M059J (cell line): ENCODE measurements around the gene RAB11FIP5. TPM values are rescaled to one million over a fixed set of nuclear protein-coding genes. Genes with fewer than 3 reads are reported as not detected.
"Not testable (repeated sequence)": the region's sequence is repeated elsewhere in the genome, so short reads cannot be mapped to it uniquely, and the experiment has no call there.

Source experiments
- DNase-seq: peaks from one replicate; pipeline ENCODE4 v3.0.0-alpha.2; 2012; ENCODE audit warnings: low read depth
- total RNA-seq: library from RNA; depleted of rRNA; stranded (reverse); fragments of >200 nt; shearing (Covaris generic); gene quantifications from 2 replicates; pipeline ENCODE4 v1.2.3, GENCODE V29; 2014

The RAB11FIP5 gene
- total RNA-seq, 1 experiment from 2014 or later, result 40.8 TPM

DNA sequence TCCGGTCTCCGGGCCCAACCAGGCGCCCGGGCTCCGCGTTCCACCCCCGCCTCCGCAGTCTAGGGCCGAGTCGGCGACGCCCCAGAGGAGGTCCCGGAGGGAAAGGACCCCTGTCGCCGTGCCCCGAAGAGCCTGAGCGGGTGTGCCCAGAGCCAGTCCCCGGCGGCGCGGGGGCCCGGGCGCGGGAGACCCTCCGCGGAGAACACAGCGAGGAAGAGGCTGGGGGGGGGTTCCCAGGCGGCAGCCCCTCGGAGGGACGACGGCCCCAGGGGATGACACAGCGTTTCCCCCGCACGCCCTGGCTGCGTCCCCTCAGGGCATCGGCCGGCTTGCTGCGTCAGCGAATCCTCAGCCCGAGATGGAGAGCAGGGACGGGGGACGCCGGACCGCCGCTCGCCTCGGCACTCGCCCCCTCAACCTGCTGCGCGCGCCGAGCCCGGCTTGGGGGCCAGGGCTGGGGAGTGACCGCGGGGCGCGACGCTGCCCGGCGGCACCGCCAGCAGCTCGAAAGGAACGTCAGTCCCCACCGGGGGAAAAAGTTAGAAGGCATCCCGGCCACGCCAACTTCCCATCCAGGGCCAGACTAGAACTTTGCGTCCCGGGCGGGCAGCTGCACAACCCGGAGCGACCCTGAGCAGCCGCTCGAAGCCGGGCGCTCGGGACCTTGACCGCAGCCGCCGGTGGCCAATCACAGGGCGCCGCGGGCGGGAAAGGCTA is 41.9 kb downstream of the RAB11FIP5 start:
- no peak for DNase-seq

DNA sequence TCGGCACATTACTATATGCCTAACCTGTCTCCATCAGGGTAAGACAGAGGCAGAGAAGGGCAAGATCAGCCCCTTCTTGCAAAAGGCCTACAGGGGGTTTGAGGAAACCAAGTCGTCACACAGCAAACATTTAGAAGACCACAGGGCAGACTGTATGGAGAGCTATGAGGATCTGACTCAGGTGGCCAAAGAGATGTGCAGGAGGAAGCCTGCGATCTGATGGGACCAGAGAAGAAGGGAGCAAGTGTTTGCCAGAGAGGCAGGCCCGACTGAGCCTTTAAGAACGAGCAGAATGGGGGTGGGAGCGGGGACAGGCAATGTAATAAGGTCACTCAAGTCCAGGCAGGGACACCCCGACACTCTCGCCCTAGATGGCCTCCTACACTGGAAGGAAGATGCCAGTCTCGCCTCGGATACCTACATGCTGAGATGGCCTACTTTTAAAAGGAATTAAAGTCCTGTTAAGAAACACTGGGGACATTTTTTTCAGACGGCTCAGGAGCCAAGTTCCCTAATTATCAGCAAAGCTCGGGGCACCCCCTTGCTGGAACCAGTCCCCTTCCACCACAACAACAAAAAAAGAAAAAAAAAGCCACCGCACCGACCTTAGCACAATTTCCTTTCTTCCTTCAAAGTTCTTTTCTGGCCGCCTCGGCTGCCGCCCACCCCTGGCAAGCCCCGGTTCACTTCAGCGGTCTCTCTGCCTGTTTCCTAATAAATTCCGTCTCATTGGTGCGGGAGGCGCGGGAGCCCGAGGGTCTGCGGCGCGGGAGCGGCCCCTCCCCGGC is 42.7 kb downstream of the RAB11FIP5 start:
- DNase-seq, result no peak

DNA sequence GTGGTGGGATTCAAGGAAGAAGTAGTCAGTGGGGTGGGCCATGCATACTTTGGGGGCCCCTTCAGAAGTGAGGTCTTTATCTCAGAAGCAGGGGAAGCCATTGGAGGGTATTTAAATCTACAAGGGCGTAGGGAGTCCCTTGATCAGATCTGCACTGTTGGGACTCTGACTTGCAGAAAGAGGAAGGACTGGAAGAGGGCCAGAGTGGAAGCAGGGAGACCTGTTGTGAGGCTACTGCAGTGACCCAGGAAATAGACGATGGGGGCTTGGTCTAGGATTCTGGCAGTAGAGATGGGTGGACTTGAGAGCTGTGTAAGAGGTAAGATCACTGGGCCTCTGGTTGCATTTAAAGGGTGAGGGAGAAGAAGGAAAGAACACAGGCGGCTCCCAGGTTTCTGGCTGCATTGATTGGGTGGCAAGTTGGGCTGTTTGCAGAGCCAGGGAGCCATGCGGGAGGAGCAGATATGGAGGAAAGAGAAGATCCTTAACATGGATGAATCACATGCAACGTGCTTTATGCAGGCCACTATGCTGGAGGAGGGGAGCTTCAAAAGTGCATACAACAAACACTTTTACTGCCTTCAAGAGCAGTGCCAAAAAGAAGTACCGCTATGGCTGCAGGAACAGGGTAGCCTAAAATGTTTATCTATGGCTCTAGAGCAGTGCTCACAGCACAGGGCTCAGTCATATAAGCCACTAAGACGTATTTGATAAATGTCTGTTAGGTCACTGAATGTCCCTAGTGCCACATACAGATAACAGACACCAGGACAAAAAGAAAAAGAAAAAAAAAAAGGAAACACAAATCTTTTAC is 43.5 kb downstream of the RAB11FIP5 start:
- no peak for DNase-seq

DNA sequence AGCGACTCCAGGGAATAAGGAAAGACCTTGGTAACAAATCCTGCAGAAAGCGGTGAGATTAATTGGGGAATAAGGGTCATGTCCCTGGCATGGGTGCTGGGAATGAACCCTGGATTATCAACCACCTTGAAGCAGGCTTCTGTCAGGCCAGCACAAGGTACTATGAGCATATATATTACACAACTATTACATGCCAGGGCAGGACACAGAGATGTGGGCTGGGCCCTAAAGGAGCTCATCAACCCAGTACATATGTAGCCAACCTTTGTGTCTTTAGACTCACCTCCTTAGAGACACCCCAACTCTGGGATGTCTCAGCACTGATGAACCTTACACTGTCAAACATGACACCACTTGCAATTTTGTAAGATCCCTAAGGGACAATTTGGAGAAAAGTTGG is 44.6 kb downstream of the RAB11FIP5 start:
- no peak for DNase-seq

DNA sequence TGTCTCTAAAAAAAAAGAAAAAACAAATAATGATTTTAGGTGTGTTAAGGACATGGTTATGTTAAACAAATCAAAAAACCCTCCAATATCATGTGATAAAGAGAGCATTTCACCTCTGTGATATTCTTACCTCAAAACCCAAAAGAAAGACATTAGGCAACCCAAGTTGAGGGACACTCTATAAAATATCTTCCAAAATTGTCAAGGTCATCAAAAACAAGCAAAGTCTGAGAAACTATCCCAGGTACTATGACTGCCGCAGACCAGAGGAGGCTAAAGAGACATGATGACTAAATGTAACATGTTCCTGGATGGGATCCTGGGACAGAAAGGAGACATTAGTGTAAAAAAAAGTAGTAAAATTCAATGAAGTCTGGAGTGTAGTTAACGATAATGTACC is 45.7 kb downstream of the RAB11FIP5 start:
- no peak for DNase-seq

DNA sequence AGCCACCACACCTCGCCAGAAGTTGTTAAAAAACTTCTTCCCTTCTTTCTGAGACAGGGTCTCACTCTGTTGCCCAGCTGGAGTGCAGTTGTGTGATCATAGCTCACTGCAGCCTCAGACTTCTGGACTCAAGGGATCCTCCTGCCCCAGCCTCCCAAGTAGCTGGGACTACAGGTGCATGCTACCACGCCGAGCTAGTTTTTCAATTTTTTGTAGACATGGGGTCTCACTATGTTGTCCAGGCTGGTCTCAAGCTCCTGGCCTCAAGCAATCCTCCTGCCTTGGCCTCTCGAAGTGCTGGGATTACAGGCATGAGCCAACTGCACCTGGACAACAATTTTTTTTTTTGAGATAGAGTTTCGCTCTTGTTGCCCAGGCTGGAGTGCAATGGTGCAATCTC is 47.7 kb downstream of the RAB11FIP5 start:
- DNase-seq, result not testable (repeated sequence)

DNA sequence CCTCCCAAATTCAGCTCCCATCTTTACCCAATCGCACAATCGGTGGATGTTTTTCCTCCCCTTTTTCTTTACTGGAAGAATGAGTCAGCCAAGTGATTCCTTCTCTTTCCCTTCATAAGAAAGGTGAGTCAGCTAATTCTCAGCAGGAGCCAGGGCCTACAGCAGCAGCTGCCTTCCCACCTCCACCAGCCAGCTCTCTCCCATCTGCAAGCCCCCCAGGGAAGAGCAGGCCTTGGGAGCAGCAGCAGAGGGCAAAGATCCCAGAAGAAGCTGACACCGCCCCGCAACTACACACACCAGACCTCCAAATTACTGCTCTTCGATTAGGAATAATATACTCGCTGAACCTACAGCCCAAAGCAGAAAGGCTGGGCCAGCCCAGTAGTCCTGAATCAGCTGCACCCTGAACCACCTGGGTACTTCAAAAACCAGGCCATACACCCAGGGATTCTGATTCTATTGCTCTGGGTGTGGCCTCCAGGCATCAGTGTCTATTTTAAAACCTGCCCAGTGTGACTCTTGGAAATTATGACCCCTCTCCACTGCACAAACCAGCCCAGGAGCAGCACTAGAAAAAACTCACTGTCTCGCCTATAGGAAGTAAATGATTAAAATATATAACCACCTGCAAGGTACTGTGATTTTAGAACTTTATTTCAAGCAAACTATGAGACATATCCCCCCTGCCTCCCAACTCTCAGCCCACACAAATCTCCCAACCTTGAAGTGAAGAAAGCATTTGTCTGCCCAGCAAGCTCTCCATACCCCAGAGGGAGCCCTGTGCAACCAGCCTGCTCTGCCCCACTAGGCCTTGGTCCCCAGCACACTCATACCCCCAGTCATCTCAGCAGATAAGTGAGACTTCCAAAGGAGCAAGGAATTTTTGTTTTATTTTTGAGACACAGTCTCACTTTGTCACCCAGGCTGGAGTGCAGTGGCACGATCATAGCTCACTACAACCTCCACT is 48.6 kb downstream of the RAB11FIP5 start:
- peak; percentile 83 for DNase-seq

DNA sequence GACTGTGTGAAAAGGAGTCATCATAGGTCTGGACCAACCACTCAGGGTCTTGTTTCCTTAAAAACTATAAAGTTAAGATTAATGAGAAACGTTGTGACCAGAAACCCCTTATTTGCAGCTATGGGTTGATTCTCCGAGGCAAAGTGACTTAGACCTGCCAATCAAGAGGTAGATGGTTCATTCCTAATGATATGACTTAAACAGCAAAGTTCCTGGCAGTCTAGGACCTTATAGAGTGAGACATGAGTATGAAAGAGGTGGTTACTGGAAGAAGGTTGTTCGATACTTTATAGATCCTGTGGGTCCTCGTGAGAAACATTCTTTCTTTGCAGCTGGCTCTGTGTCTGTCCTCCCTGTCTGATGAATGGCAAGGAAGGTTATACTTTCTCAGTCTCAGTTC is 49.3 kb downstream of the RAB11FIP5 start:
- peak; percentile 9 for DNase-seq

DNA sequence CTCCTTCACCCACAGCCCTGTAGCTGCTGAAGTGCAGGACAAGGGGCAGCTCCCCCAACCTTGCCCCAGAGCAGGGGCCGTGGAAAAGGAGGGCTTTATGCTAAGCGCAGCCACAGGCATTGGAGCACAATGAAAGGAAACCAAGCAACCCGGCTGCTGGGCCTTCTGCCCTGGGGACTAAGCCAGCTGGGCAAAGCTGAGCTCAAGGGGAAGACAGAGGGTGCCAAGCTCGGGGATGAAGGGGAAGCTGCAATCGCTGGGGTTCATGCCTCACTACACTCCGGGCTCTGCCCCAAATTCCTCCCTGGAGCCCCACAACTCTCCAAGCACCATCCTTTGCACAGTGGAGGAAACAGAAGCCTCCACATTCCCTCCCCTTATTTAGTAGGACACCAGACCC is 53.6 kb downstream of the RAB11FIP5 start:
- no peak for DNase-seq

DNA sequence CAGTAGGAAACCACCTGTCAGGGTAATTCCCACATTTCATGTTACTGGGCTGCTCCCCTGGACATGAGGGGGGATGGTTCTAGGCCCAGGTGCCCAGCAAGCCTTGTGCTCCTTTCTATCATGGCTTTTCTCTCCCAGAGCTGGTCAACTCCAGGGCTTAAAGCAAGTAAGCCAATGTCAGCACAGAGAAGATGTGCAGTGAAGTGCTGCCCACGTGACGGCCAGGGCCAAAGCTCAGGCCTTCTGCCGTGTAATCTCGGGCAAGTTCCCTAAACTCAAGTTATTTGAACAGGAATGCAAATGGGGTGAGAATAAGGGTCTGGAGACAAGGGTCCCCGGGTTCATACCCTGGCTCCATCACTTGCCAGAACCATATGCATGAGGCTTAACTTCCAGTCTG is 57.8 kb downstream of the RAB11FIP5 start:
- no peak for DNase-seq

DNA sequence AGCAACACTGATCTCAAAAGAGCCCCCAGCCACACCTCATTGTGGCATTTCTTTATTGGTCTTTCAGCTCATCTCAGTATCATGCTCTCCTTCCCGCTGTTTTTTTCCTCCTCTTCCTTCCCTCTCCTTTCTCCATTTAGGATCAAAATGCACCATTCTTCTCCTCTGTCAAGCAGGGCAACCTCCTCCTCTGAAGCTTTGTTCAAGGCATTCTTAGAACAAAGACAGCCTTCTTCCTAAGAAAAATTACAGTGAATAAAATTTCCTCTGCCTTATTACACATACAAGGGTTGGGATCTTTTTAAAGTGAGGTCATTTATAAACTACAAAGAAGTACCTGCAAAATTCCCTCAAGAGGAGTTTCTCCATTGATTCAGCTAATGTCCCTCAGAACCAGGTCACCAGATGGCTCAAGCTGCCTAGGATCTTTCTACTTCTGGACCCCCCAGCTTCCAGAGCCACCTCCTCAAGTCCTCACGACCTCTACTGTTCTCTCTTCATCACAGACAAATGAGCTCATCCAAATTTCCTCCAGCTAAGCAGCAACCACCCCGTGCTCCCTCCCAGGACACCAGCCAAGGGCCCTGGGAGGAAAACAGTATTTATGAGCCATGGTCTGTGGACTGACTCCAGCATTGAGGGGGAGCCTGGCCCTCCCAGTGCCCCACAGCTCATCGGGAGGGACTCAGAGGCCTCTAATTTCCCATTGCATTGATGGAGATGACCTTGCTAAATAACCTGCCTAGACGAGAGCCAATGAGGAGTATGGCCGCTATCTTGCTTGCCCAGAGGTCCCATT is 59.2 kb downstream of the RAB11FIP5 start:
- peak; percentile 32 for DNase-seq

DNA sequence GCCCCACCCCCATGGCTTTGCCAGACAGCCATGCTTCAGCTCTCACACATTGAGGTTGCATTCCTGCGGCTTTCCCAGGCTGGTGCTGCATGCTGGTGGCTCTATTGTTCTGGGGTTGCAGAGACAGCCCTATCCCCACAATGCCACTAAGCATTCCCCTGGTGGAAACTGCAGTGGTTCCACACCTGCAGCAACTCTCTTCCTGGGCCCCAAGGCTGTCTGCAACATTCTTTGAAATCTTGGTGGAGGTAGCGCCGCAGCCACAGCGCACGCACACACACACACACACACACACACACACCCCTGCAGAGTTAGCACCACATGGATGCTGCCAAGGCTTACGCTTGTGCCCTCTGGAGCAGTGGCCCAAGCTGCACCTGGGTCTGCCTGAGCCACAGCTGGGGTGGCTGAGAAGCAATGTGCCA is 62.6 kb downstream of the RAB11FIP5 start:
- DNase-seq, result peak; percentile 77

DNA sequence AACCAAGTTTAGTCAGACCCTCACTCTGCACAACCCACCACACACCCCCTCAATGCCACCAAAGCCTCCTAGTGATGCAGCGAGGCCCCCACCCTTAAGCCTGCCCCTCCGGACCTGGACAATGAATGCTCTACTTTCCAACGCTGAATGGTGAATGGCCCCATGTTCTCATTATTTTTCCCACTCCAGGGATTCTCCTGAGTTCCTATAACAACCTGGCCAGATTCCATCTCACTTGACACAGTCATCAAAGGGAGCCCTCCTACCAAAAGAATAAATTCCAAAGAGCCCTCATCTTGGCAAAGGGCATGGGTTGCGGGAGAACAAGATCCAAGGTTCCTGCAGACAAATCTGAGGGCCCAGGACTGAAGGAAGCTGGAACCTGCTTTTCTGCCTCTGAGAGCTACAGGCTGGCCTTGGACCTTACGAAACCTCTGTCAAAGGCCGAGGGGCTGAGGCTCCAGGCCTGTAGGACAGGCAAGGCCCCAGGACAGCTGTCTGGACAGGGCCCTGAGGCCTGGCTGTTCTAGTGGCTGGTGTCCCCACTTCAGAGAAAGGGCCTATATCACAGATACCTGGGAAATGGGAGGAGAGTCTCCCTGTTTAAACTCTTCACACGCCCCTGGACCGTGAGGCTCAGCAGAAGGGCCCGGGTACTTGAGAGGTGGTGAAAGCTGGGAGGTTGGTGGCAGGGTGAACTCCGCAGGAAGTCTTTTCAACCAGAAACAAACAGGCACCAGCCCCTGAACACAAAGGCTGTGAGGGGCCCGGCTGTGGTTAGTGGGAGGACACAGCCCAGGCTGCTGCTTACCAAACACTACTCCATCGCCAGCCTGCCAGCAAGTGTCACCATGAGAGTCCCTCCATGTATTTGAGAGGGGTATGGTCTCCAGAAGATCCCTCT is 68.6 kb downstream of the RAB11FIP5 start:
- DNase-seq, result no peak

DNA sequence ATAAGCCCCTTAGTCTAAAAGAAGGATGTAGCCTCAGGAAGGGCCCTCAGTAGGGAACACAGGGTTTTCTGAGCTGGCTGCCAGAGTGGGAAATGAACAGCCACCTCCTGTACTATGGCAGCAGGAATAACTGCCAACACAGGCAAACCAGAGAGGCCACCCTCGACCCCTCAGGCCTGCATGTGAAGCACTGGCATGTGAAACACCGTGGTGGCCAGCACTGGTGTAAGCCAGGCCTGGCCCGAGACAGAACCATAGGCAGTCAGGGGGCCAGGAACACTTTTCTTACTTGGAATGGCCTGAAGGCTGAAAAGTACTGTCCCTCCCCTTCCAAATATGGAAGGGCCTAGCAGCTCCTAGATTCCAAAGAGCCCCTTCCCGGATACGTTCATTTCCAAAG is 69.5 kb downstream of the RAB11FIP5 start:
- no peak for DNase-seq

DNA sequence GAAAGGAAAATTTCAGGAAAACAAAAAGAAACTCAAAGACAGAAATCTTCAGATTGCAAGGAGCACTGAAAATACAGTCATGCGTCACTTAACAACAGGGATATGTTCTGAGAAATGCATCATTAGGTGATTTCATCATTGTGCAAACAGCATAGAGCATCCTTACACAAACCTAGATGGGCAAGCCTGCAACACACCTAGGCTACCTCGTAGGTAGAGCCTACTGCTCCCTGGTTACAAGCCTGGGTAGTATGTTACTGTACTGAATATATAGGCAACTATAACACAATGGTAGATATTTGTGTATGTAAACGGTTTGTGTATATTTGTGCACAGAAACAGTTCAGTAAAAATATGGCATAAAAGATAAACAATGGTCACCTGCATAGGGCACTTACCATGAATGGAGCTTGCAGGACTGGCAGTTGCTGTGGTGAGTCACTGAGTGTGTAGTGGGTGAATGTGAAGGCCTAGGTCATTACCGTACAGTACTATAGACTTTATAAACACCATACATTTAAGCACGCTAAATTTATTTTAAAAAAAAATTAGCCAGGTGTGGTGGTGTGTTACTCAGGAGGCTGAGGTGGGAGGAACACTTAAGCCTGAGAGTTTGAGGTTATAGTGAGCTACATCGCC is 74.7 kb downstream of the RAB11FIP5 start:
- no peak for DNase-seq

DNA sequence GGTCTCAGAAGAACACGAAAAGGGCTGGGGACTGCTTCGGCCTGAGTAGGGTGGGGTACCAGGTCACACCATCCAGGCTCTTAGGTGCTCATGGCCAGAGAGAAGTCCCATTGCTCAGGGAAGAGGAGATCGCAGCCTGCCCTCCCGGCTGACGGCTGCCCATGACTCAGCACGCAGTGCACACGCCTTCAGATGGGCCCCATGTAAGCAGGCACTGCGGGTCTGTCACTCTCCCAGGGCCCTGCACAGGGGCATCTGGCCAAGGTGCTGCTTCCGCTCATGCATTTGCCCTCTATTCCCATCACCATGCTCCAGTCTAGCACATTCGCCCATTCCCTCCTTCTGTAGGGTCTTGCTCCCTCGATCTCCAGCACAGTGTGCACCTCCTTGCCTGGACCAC is 76.0 kb downstream of the RAB11FIP5 start:
- no peak for DNase-seq

DNA sequence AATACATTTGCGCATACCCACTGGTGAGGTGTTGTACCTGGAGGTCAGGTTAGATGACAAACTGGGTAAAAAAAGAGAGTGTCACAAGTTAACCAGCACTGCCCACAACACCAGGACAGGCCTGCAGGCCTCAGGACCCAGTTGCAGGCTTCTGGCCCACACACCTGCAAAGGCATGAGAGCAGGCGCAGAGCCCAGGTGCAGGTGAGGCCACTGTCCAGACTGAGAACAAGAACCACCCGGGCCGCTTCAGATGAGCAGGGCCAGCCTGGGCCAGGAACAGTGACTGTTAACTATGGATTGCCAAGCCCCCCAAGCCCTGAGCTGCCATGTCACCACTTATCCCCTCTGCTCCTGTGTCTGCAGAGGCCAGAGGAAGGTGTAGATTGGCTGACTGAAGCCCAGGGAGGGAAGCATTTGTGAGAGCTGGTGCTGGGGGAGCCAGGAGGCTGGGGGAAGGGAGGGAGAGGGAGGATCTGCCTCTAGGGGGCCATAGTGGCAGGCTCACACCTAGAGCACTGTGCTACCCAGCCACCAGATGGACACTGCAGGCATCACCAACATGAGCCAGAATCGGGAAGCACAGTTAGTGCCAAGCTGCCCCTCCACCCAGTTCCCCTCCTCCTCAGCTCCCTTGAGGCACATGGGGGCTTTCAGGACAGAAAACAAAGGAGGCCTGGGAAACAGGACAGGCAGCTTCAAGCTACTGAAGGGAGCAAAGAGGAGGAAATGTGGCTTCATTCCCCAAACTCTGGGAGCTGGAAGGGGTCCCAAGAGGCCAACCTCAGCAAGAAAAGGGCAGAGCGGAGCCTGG is 76.6 kb downstream of the RAB11FIP5 start:
- DNase-seq, result no peak
